ENCODE data around the gene MAT1A. TPM values are rescaled to one million over a fixed set of nuclear protein-coding genes. Genes with fewer than 3 reads are reported as not detected.

Gene MAT1A
- total and polyA plus RNA-seq, 9 of the 15 experiments (the other 6 are each of a cell fraction or from before 2014, with no cell fraction given): 0.03 to 0.30 (median 0.11) TPM; not detected in 2

GRCh38 chr10:80313523-80313922 lies 24.1 kb upstream of the MAT1A start:
- in situ Hi-C loops (cut with MboI): no loop called here

More at GRCh38 chr10:80313523-80313922, 24.1 kb upstream of the MAT1A start:
- Histone ChIP-seq H3K4me1 (replicated peaks in 1 of 2; ENCODE audit: control insufficient read depth in 2 of 2, insufficient read depth in 2 of 2, low read length in 2 of 2) (peaks cover 0 to 6% of the 10 kb centered on the region in 2 experiments; a peak in 2 of 5 replicates), H3K27me3 (ENCODE audit: control insufficient read depth in 2 of 2, insufficient read depth in 2 of 2, low read length in 2 of 2) (no peaks in the 10 kb centered on the region), H3K9me1 (ENCODE audit: control insufficient read depth, insufficient read depth, low read length) (no peaks in the 10 kb centered on the region), H3K9me3 (replicated peaks; ENCODE audit: control insufficient read depth, insufficient read depth, low read depth, low read length) (no peaks in the 10 kb centered on the region), H3K9ac (ENCODE audit: insufficient read depth in 1 of 2, low read depth in 2 of 2, low read length in 2 of 2) (no peak overlapping the region), H3K27ac (ENCODE audit: extremely low read depth, low read depth, low read length) (no peak overlapping the region), H3K79me2 (ENCODE audit: control insufficient read depth, insufficient read depth, low read length) (no peaks in the 10 kb centered on the region), H2AFZ (ENCODE audit: low read depth, low read length) (no peak overlapping the region), H3K4me3 (no peak overlapping the region), H4K20me1 (replicated peaks; ENCODE audit: control insufficient read depth, insufficient read depth, low read length) (no peaks in the 10 kb centered on the region), H3K36me3 (ENCODE audit: control insufficient read depth, insufficient read depth, low read length) (no peaks in the 10 kb centered on the region), H3K4me2 (ENCODE audit: insufficient read depth, low read length) (no peak overlapping the region)
- intact Hi-C loops (cut with micrococcal nuclease): no loop called here
- TF ChIP-seq ZNF507 (tag; conservative IDR thresholded peaks at IDR 0.05) (no peak), SAFB (IDR thresholded peaks at IDR 0.05; ENCODE audit: borderline replicate concordance, low read depth, low read length) (no peak), GATA2 (CRISPR knock-in tag; IDR thresholded peaks at IDR 0.05) (no peak), SUPT5H (IDR thresholded peaks at IDR 0.05) (no peak), BRF1 (IDR thresholded peaks at IDR 0.05; ENCODE audit: borderline replicate concordance, extremely low read depth, insufficient read length) (no peak), CHD2 (IDR thresholded peaks at IDR 0.05; ENCODE audit: low read depth, low read length) (peak; percentile 93), PYGO2 (tag; IDR thresholded peaks at IDR 0.05) (no peak), MCM7 (IDR thresholded peaks at IDR 0.05) (no peak), MED1 (CRISPR knock-in tag; IDR thresholded peaks at IDR 0.05; ENCODE audit: borderline replicate concordance) (no peak), PML (IDR thresholded peaks at IDR 0.05; ENCODE audit: low read length) (no peak), ZNF280B (CRISPR knock-in tag; IDR thresholded peaks at IDR 0.05) (no peak), RBM25 (IDR thresholded peaks at IDR 0.05; ENCODE audit: low read depth, low read length, severe bottlenecking) (peak; percentile 12), HEY1 (CRISPR knock-in tag; IDR thresholded peaks at IDR 0.05; ENCODE audit: borderline replicate concordance) (no peak), ZFP1 (CRISPR knock-in tag; IDR thresholded peaks at IDR 0.05) (no peak)
- TF ChIP-seq, protein P1, sequence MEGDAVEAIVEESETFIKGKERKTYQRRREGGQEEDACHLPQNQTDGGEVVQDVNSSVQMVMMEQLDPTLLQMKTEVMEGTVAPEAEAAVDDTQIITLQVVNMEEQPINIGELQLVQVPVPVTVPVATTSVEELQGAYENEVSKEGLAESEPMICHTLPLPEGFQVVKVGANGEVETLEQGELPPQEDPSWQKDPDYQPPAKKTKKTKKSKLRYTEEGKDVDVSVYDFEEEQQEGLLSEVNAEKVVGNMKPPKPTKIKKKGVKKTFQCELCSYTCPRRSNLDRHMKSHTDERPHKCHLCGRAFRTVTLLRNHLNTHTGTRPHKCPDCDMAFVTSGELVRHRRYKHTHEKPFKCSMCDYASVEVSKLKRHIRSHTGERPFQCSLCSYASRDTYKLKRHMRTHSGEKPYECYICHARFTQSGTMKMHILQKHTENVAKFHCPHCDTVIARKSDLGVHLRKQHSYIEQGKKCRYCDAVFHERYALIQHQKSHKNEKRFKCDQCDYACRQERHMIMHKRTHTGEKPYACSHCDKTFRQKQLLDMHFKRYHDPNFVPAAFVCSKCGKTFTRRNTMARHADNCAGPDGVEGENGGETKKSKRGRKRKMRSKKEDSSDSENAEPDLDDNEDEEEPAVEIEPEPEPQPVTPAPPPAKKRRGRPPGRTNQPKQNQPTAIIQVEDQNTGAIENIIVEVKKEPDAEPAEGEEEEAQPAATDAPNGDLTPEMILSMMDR (IDR thresholded peaks at IDR 0.05 in 2 of 3, conservative IDR thresholded peaks at IDR 0.05 in 1 of 3; ENCODE audit: insufficient read depth in 2 of 3, low read depth in 1 of 3, low read length in 3 of 3): no peak
- TF ChIP-seq, protein P2, sequence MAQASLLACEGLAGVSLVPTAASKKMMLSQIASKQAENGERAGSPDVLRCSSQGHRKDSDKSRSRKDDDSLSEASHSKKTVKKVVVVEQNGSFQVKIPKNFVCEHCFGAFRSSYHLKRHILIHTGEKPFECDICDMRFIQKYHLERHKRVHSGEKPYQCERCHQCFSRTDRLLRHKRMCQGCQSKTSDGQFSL (CRISPR knock-in tag; IDR thresholded peaks at IDR 0.05): no peak
- TF ChIP-seq, protein P2 (tag; IDR thresholded peaks at IDR 0.05): no peak
- TF ChIP-seq, protein P3, sequence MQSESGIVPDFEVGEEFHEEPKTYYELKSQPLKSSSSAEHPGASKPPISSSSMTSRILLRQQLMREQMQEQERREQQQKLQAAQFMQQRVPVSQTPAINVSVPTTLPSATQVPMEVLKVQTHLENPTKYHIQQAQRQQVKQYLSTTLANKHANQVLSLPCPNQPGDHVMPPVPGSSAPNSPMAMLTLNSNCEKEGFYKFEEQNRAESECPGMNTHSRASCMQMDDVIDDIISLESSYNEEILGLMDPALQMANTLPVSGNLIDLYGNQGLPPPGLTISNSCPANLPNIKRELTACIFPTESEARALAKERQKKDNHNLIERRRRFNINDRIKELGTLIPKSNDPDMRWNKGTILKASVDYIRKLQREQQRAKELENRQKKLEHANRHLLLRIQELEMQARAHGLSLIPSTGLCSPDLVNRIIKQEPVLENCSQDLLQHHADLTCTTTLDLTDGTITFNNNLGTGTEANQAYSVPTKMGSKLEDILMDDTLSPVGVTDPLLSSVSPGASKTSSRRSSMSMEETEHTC (IDR thresholded peaks at IDR 0.05): no peak
- ChIA-PET CTCF (ENCODE audit: low intra/inter-chr PET ratio) (no interaction called here), POLR2A (interaction anchor here (0.6 to 1.2 kb wide), 2 partner anchors 10 to 153 kb away, joined by 3 to 4 read pairs; no protein-coding TSS in a partner anchor)
- DNase-seq (ENCODE audit: extremely low read depth in 1 of 4, low spot score in 3 of 4) (peak in 1 of 4 experiments; percentile 32), ATAC-seq (peak; percentile 78), FAIRE-seq (no peak)
- BruUV-seq (replicated peaks): no TSS peak
- WGBS (ENCODE audit: insufficient coverage, low coverage, missing lambda C conversion rate): 2% methylated on average over 5 of the region's 5 CpGs

All from K562 (cell line).